ENCODE results near the gene UBTF. TPM values are rescaled to one million over a fixed set of nuclear protein-coding genes. Genes with fewer than 3 reads are reported as not detected.

UBTF gene
- total and polyA plus RNA-seq, 2 of the 4 experiments (the other 2 are of a cell fraction) = 29.7 to 42.1 TPM

GRCh38 chr17:44186307-44187130 lies 33.0 kb downstream of the UBTF start, which contains the start of gene TMUB2:
Gene TMUB2, plus strand, starts transcription at chr17:44186972. Its CDS starts 737 bp downstream, at chr17:44187709.
- peak within 1 kb of the TSS; percentile 79 for H3K4me3 ChIP-seq (ENCODE audit: insufficient read depth, low read depth, low read length)
- H3K23ac ChIP-seq (ENCODE audit: low read depth, low read length) = peak within 1 kb of the TSS; percentile 99
- peak within 1 kb of the TSS; percentile 100 for H3K56ac ChIP-seq (ENCODE audit: extremely low read depth, insufficient read depth, low read length)
- H3K9me1 ChIP-seq (ENCODE audit: insufficient read depth, low read length) = 0 out of 2 replicates have a peak, but pooled peaks cover 4% of the 10 kb centered on the region
- CTCF ChIA-PET = interaction anchor here (2.2 kb wide), 1 partner anchor 18 kb away, joined by 7 read pairs; no protein-coding TSS in a partner anchor
- peak within 1 kb of the TSS; percentile 97 for H2BK5ac ChIP-seq (ENCODE audit: low read depth, low read length, poor library complexity, severe bottlenecking)
- ATAC-seq (ENCODE audit: low read depth) = peak; percentile 98
- H2BK120ac ChIP-seq (ENCODE audit: low read depth, low read length) = peak within 1 kb of the TSS; percentile 99
- dilution Hi-C loops (cut with HindIII; ENCODE audit: low sequenced_read_pairs, unreplicated experiment) (no loop called here), in situ Hi-C loops (cut with MboI; ENCODE audit: low sequenced_read_pairs) (no loop called here), intact Hi-C loops (cut with micrococcal nuclease) (no loop called here)
- H3K9ac ChIP-seq (ENCODE audit: low read depth, low read length) = peak within 1 kb of the TSS; percentile 98
- H4K5ac ChIP-seq (ENCODE audit: low read depth, low read length) = peak within 1 kb of the TSS; percentile 98
- no peaks in the 10 kb centered on the region for H3K27me3 ChIP-seq (ENCODE audit: control insufficient read depth, insufficient read depth, low read length)
- peak within 1 kb of the TSS; percentile 99 for H3K4ac ChIP-seq (ENCODE audit: low read depth, low read length)
- peak within 1 kb of the TSS; percentile 96 for H3K27ac ChIP-seq (ENCODE audit: insufficient read depth, low read length)
- H2AK5ac ChIP-seq (ENCODE audit: low read depth, low read length) = peak within 1 kb of the TSS; percentile 89
- peaks cover 30% of the 10 kb centered on the region for H3K36me3 ChIP-seq (ENCODE audit: control insufficient read depth, insufficient read depth, low read length)
- H4K20me1 ChIP-seq (ENCODE audit: insufficient read depth, low read length) = peaks cover 7% of the 10 kb centered on the region
- H3K18ac ChIP-seq (ENCODE audit: low read depth, low read length) = peak within 1 kb of the TSS; percentile 98
- DNase-seq = peak; percentile 100
- POLR2A ChIA-PET (ENCODE audit: unreplicated experiment) = interaction anchor here (0.5 to 0.7 kb wide), 3 partner anchors 13 to 142 kb away, joined by 4 to 5 read pairs (median 4); no protein-coding TSS in a partner anchor
- peak within 1 kb of the TSS; percentile 96 for H2AFZ ChIP-seq (replicated peaks; ENCODE audit: low read length, poor library complexity)
- no TSS peak for BruUV-seq (replicated peaks)
- H2BK15ac ChIP-seq (ENCODE audit: low read depth, low read length) = peak within 1 kb of the TSS; percentile 98; the same call in 2 of the 3 replicates
- H3K9me3 ChIP-seq (ENCODE audit: control insufficient read depth, insufficient read depth, low read length) = no peaks in the 10 kb centered on the region
- peaks cover 30 to 73% of the 10 kb centered on the region in 2 experiments for H3K79me1 ChIP-seq (ENCODE audit: low read depth in 1 of 2, low read length in 2 of 2)
- H4K91ac ChIP-seq (ENCODE audit: insufficient read depth, low read depth, low read length) = peak within 1 kb of the TSS; percentile 100
- peak; percentile 88 for TF ChIP-seq CEBPB (IDR thresholded peaks at IDR 0.05; ENCODE audit: low read depth, low read length)
- peak; percentile 37; the same call in 1 of the 2 replicates for TF ChIP-seq FOS (IDR thresholded peaks at IDR 0.05; ENCODE audit: low read depth, low read length)
- no peak for TF ChIP-seq CHD1 (IDR thresholded peaks at IDR 0.05; ENCODE audit: low read depth, low read length)
- no peak for TF ChIP-seq USF2 (IDR thresholded peaks at IDR 0.05; ENCODE audit: low read depth, low read length)
- peak; percentile 17; the same call in 1 of the 2 replicates for TF ChIP-seq MXI1 (IDR thresholded peaks at IDR 0.05; ENCODE audit: borderline replicate concordance, low read depth, low read length)
- TF ChIP-seq MAZ (IDR thresholded peaks at IDR 0.05; ENCODE audit: borderline replicate concordance, low read depth, low read length) = peak; percentile 92; the same call in 1 of the 2 replicates
- peak; percentile 69 for TF ChIP-seq POLR2A (IDR thresholded peaks at IDR 0.05; ENCODE audit: low read depth, low read length)
- H2BK20ac ChIP-seq (ENCODE audit: low read depth, low read length) = peak within 1 kb of the TSS; percentile 97
- peak within 1 kb of the TSS; percentile 97 for H2AK9ac ChIP-seq (replicated peaks; ENCODE audit: low read depth, low read length, poor library complexity)
- H4K8ac ChIP-seq (ENCODE audit: low read depth in 2 of 2, low read length in 2 of 2) = peak within 1 kb of the TSS; percentile 97 to 100
- 0% methylated on average over 29 of the region's 50 CpGs; no CpG with 5 or more reads in 1 of the 2 experiments for WGBS, 2 experiments (ENCODE audit: extremely low coverage in 2 of 2, insufficient read length in 1 of 2)
- H3K4me1 ChIP-seq (ENCODE audit: control insufficient read depth, insufficient read depth, low read length) = peaks cover 2% of the 10 kb centered on the region; the same call in 1 of the 2 replicates
- peak within 1 kb of the TSS; percentile 91 for H3K4me2 ChIP-seq (ENCODE audit: low read depth, low read length)
- H3K14ac ChIP-seq (replicated peaks; ENCODE audit: low read depth, low read length) = peak within 1 kb of the TSS; percentile 100

Measured in IMR-90 (cell line).